GM10847 (cell line): ENCODE results near the gene SLC34A3.

ENCODE experiments used
- POLR2A ChIP-seq: IDR thresholded peaks from 2 replicates; pipeline ENCODE4 v1.6.1; 2011; ENCODE audit not compliant: insufficient read length; ENCODE audit errors: extremely low read depth

The SLC34A3 gene

GRCh38 chr9:137250329-137251193, 19.9 kb downstream of the SLC34A3 start:
- TF ChIP-seq POLR2A, result no peak

DNA sequence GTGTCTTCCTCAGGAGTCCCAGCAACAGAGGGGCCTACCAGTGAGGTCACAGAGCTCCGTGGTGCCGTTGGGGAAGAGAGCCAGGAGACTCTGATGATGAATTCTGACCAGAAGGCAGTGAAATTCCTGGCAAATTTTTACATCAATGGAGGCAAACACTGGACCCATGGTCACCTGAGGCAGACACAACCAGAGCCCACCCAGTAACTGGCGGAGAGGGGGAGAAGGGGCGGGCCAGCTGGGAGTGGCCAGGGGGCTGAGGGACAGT, 20.4 kb downstream of the SLC34A3 start, which contains the start of gene STPG3:
TSS of gene STPG3 (plus strand) at position 93 of the 268 bp plus-strand sequence. CDS start at position 94, 1 bp downstream.
- no peak for TF ChIP-seq POLR2A

GRCh38 chr9:137251490-137252268, 21.0 kb downstream of the SLC34A3 start:
- no peak for TF ChIP-seq POLR2A

GRCh38 chr9:137252555-137253506, 22.1 kb downstream of the SLC34A3 start:
- no peak for TF ChIP-seq POLR2A

GRCh38 chr9:137253717-137254623, 23.3 kb downstream of the SLC34A3 start:
- no peak for TF ChIP-seq POLR2A

DNA sequence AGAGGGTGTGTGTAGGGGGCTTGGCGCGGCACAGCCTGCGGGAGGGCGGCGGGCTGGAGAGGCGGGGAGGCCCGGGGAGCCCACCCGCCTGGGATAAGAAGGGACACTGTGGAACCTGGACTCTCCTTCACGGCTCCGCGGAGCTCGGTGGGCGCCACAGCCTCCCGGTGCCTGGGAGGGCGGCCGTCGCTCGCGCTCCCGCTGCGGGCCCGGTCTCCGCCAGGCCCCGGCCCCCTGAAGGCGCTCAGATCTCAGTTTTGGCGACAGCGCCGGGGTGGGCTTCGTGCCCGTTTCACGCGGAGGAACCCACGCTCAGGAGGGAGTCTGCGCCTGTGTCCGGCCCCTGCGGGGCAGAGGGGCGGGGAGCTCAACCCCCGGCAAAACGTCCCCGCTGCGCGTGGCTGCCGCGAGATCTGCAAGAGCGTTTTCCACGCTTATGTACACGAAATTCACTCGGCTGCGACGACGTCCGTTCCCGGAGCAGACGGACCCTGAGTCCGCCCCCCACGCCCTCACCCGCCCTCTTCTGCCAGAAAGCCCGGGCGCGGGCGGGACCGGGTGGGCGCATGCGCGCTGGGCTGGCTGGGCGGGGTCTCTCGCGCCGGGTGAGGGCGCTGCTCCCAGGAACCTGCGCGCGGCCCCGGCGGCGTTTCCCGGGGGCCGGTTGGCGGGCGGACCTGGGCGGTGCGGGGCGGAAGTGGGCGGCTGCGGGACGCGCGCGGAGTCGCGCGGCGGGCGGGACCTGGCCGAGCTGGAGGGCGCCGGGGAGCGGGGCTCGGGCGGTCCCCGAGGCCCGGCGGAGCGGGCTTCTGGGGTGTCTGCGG, 24.1 kb downstream of the SLC34A3 start, which contains the start of gene NELFB:
TSS of gene NELFB (plus strand) at position 704 of the 824 bp plus-strand sequence.
- TF ChIP-seq POLR2A, result peak; percentile 72

DNA sequence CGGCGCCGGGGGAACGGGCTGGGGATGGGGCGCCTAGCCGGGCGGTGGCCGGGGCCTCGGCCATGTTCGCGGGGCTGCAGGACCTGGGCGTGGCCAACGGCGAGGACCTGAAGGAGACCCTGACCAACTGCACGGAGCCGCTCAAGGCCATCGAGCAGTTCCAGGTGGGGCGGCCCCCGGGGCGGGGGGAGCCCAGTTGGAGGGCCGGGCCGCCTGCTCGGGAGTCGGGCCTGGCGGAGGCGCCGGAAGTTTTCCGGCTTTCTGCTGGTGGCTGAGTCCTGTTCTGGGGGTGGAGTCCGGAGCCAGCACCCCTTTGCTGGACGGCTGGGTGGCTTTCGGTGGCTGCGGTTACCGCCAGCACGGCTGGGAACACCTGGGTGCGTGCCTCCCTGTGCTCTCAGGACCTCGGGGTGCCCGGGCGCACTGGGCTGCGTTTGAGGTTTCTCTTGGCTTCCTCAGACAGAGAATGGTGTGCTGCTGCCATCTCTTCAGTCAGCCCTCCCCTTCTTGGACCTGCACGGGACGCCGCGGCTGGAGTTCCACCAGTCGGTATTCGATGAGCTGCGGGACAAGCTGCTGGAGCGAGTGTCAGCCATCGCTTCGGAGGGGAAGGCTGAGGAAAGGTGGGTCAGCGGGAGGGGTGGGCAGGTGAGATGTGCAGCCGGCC, 24.9 kb downstream of the SLC34A3 start:
- no peak for TF ChIP-seq POLR2A

DNA sequence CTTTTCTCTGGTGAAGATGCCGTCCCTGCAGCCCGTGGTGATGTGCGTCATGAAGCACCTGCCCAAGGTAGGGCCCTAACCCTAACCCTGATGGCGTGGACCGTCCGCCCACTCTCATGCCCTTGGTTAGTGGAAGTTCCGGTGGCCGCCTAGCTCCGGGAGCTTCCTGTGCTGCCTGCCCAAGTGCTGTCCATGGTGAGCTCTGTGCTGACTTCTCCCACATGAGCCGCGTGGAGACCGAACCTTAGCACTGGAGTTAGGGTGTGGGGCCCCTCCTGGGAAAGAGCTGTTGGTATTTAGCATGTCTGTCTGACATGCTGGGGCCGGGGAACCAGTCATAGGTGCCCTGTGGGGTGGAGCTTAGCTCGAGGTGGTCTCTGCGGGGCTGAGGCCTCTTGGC, 25.7 kb downstream of the SLC34A3 start:
- TF ChIP-seq POLR2A, result no peak

DNA sequence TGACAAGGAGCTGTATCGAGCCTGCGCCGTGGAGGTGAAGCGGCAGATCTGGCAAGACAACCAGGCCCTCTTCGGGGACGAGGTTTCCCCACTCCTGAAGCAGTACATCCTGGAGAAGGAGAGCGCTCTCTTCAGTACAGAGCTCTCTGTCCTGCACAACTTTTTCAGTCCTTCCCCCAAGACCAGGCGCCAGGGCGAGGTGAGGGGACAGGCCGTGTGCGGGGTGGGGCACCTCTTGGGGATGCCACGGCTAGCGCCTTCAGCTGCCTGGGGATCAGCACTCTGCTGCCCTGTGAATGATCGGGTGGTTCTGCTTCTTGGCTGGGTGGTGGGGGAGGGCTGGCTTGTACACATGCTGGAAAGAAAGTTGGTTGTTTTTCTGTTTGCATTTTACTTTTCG, 26.2 kb downstream of the SLC34A3 start:
- TF ChIP-seq POLR2A, result no peak

GRCh38 chr9:137262909-137263285, 32.2 kb downstream of the SLC34A3 start:
- no peak for TF ChIP-seq POLR2A

GRCh38 chr9:137263506-137263905, 32.8 kb downstream of the SLC34A3 start:
- no peak for TF ChIP-seq POLR2A

DNA sequence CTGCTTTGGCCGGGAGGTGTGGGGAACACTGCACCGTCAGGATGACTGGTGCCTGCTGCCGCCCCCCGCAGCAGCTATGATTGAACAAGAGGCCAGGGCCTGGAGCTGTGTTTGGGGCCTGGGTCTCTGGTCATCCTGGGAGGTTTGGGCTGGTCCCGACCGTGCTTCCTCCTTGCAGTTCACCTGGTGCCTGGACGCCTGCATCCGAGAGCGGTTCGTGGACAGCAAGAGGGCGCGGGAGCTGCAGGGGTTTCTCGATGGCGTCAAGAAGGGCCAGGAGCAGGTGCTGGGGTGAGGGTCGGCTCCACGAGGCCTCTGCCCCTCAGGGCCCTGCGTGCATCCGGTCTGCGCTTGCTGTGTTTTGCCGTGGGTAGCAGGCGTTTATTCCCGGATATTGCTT, 33.4 kb downstream of the SLC34A3 start:
- TF ChIP-seq POLR2A, result no peak

DNA sequence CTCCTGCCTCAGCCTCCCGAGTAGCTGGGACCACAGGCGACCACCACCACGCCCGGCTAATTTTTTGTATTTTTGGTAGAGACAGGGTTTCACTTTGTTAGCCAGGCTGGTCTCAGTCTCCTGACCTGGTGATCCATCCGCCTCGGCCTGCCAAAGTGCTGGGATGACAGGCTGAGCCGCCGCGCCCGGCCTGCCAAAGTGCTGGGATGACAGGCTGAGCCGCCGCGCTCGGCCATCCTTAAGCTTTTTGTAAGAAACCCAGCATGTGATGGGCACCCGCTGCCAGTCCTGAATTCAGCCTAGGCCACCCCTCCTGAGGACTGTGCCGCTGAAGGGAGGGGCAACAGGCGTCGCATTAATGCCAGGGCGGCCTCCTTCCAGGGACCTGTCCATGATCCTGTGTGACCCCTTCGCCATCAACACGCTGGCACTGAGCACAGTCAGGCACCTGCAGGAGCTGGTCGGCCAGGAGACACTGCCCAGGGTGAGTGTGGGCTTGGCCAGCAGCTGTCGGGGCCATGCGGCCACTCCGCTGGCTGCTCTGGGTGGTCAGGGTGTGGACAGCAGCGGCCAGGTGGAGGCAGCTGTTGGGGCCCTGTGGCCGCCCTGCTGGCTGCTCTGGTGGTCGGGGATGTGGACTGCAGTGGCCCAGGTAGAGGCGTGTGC, 34.9 kb downstream of the SLC34A3 start:
- no peak for TF ChIP-seq POLR2A

DNA sequence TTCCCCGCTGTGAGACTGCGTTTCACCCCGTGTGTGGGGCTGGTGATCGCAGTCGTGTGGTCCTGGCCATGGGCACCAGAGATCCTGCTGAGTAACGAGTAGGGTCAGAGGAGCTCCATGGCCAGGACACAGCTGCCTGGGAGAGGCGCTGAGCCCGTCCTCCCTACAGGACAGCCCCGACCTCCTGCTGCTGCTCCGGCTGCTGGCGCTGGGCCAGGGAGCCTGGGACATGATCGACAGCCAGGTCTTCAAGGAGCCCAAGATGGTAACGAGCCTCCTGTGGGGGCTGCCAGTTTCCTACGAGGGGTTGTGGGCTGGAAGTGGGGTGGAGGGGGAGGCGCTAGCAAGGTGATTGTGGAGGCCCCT, 35.4 kb downstream of the SLC34A3 start:
- no peak for TF ChIP-seq POLR2A
